IPS-NIHi7 (cell line): Measurements from ENCODE around the gene ZNF512B.
"Not testable (repeated sequence)": the region's sequence is repeated elsewhere in the genome, so short reads cannot be mapped to it uniquely, and the experiment has no call there.

Experiments used
- DNase-seq: peaks from one replicate; pipeline ENCODE4 v3.0.0; 2012; ENCODE audit warnings: mixed read lengths; ENCODE audit errors: extremely low spot score

The ZNF512B gene

GRCh38 chr20:63962426-63963347 lies 7.0 kb downstream of the ZNF512B start:
- DNase-seq: no peak

- no peak for DNase-seq
Observed at GRCh38 chr20:63961664-63962425, 7.9 kb downstream of the ZNF512B start.

- not testable (repeated sequence) for DNase-seq
Observed at GRCh38 chr20:63960654-63961621, 8.8 kb downstream of the ZNF512B start.

GRCh38 chr20:63959699-63960075 lies 10.0 kb downstream of the ZNF512B start:
- no peak for DNase-seq

- DNase-seq: no peak
Observed at GRCh38 chr20:63958964-63959698, 10.6 kb downstream of the ZNF512B start.

- DNase-seq: no peak
Observed at GRCh38 chr20:63958471-63958870, 11.3 kb downstream of the ZNF512B start.

GRCh38 chr20:63957690-63958441 lies 11.9 kb downstream of the ZNF512B start:
- peak; percentile 84 for DNase-seq

GRCh38 chr20:63957004-63957689 lies 12.6 kb downstream of the ZNF512B start:
- DNase-seq: peak; percentile 80

GRCh38 chr20:63956664-63957003 lies 13.1 kb downstream of the ZNF512B start:
- DNase-seq: no peak

- DNase-seq: peak; percentile 90
Observed at GRCh38 chr20:63955827-63956663, 13.7 kb downstream of the ZNF512B start, which contains the start of gene UCKL1. Gene UCKL1 (minus strand): TSS chr20:63956416. CDS start chr20:63956372, 44 bp downstream.

GRCh38 chr20:63955281-63955826 lies 14.4 kb downstream of the ZNF512B start:
- DNase-seq: peak; percentile 28

GRCh38 chr20:63953764-63954429 lies 15.8 kb downstream of the ZNF512B start:
- no peak for DNase-seq

- DNase-seq: no peak
Observed at GRCh38 chr20:63952769-63953168, 17.0 kb downstream of the ZNF512B start.

GRCh38 chr20:63952210-63952535 lies 17.6 kb downstream of the ZNF512B start:
- DNase-seq: no peak

GRCh38 chr20:63951398-63952209 lies 18.1 kb downstream of the ZNF512B start:
- no peak for DNase-seq

GRCh38 chr20:63950701-63951397 lies 18.9 kb downstream of the ZNF512B start:
- DNase-seq: no peak
